HEK293 (cell line): Measurements from ENCODE around the gene ASPSCR1.

ENCODE experiments used
- CTCF ChIA-PET: fragments of 350-600 bp; formaldehyde crosslinking; extraction: SDS; loops from one replicate; lab custom pipeline; 2021; ENCODE audit warnings: antibody characterized with exemption; lab: Yijun Ruan, JAX
- POLR2A ChIA-PET: fragments of 300-600 bp; formaldehyde crosslinking; extraction: SDS; loops from one replicate; lab custom pipeline; 2020; ENCODE audit warnings: antibody characterized with exemption, inconsistent platforms; lab: Yijun Ruan, JAX
- H3K27ac ChIP-seq: fragments of 200-500 bp; sonication (Bioruptor generic); 2 replicates; pipeline ENCODE4 v1.5.1; 2014; ENCODE audit warnings: low read depth, low read length, control low read depth, inconsistent platforms; ENCODE audit errors: extremely low read depth
- H3K36me3 ChIP-seq, 2 experiments: fragments of 200-500 bp in 1 of 2; sonication (Bioruptor generic) in 1 of 2; 1 replicate in 1 of 2; 2 replicates in 1 of 2; pipeline ENCODE4 v1.5.1; 2014 to 2017; ENCODE audit warnings: inconsistent platforms in 2 of 2, low read length in 2 of 2; ENCODE audit not compliant: control insufficient read depth in 2 of 2, insufficient read depth in 1 of 2
- H3K4me1 ChIP-seq: fragments of 200-500 bp; sonication (Bioruptor generic); 2 replicates; pipeline ENCODE4 v1.5.1; 2014; ENCODE audit warnings: mild to moderate bottlenecking, low read length, inconsistent platforms; ENCODE audit not compliant: control insufficient read depth, insufficient read depth
- H3K4me3 ChIP-seq: 2 replicates; pipeline ENCODE4 v1.5.1; 2011; ENCODE audit warnings: low read depth, mild to moderate bottlenecking, control low read depth, low read length, moderate library complexity
- H3K9me3 ChIP-seq: fragments of 200-500 bp; sonication (Bioruptor generic); 2 replicates; pipeline ENCODE4 v1.5.1; 2014; ENCODE audit warnings: low read depth, low read length, inconsistent platforms; ENCODE audit not compliant: control insufficient read depth, insufficient read depth
- HOXD13 ChIP-seq: sonication (generic); formaldehyde crosslinking; IDR thresholded peaks from 2 replicates; pipeline ENCODE4 v1.8.0; 2022; ENCODE audit warnings: missing genetic modification reagents, borderline replicate concordance
- KLF9 ChIP-seq: fragments of 450-650 bp; formaldehyde crosslinking; IDR thresholded peaks from 2 replicates; pipeline ENCODE4 v1.5.1; 2016; ENCODE audit warnings: missing biosample characterization, missing genetic modification characterization, low read depth
- REPIN1 ChIP-seq: fragments of 450-650 bp; formaldehyde crosslinking; IDR thresholded peaks from 2 replicates; pipeline ENCODE4 v1.5.1; 2017; ENCODE audit warnings: missing biosample characterization, missing genetic modification characterization, low read depth
- SCRT1 ChIP-seq: fragments of 450-650 bp; formaldehyde crosslinking; IDR thresholded peaks from 2 replicates; pipeline ENCODE4 v1.5.1; 2016; ENCODE audit warnings: missing biosample characterization, missing genetic modification characterization, borderline replicate concordance
- SCRT2 ChIP-seq: fragments of 450-650 bp; formaldehyde crosslinking; IDR thresholded peaks from 2 replicates; pipeline ENCODE4 v1.5.1; 2016; ENCODE audit warnings: missing biosample characterization, missing genetic modification characterization
- SP2 ChIP-seq: fragments of 450-650 bp; formaldehyde crosslinking; IDR thresholded peaks from 2 replicates; pipeline ENCODE4 v1.5.1; 2016; ENCODE audit warnings: missing biosample characterization, missing genetic modification characterization
- ZBTB21 ChIP-seq: fragments of 450-650 bp; formaldehyde crosslinking; IDR thresholded peaks from 2 replicates; pipeline ENCODE4 v1.5.1; 2017; ENCODE audit warnings: missing biosample characterization, missing genetic modification characterization
- ZFP3 ChIP-seq: fragments of 450-650 bp; formaldehyde crosslinking; IDR thresholded peaks from 2 replicates; pipeline ENCODE4 v1.5.1; 2016; ENCODE audit warnings: low read depth, missing biosample characterization, missing genetic modification characterization
- ZNF19 ChIP-seq: fragments of 450-650 bp; formaldehyde crosslinking; IDR thresholded peaks from 2 replicates; pipeline ENCODE4; 2016; ENCODE audit warnings: missing biosample characterization, missing genetic modification characterization, low read depth
- ZNF354C ChIP-seq: fragments of 450-650 bp; formaldehyde crosslinking; IDR thresholded peaks from 2 replicates; pipeline ENCODE4 v1.5.1; 2016; ENCODE audit warnings: missing biosample characterization, missing genetic modification characterization, low read depth, borderline replicate concordance
- ZNF473 ChIP-seq: fragments of 450-650 bp; formaldehyde crosslinking; IDR thresholded peaks from 2 replicates; pipeline ENCODE4 v1.5.1; 2017; ENCODE audit warnings: missing biosample characterization, missing genetic modification characterization
- ZNF518A ChIP-seq: fragments of 450-650 bp; formaldehyde crosslinking; conservative IDR thresholded peaks from 2 replicates; pipeline ENCODE4 v1.5.1; 2016; ENCODE audit warnings: low read depth, missing biosample characterization, missing genetic modification characterization
- ZNF621 ChIP-seq: fragments of 450-650 bp; formaldehyde crosslinking; IDR thresholded peaks from 2 replicates; pipeline ENCODE4 v1.5.1; 2017; ENCODE audit warnings: missing biosample characterization, missing genetic modification characterization
- ZNF645 ChIP-seq: fragments of 450-650 bp; formaldehyde crosslinking; IDR thresholded peaks from 2 replicates; pipeline ENCODE4; 2016; ENCODE audit warnings: missing biosample characterization, missing genetic modification characterization
- ZNF747 ChIP-seq: fragments of 450-650 bp; formaldehyde crosslinking; IDR thresholded peaks from 2 replicates; pipeline ENCODE4 v1.5.1; 2016; ENCODE audit warnings: missing biosample characterization, missing genetic modification characterization
- ZNF777 ChIP-seq: fragments of 450-650 bp; formaldehyde crosslinking; IDR thresholded peaks from 2 replicates; pipeline ENCODE4 v1.5.1; 2017; ENCODE audit warnings: missing biosample characterization, missing genetic modification characterization, borderline replicate concordance
- ZNF792 ChIP-seq: fragments of 450-650 bp; formaldehyde crosslinking; IDR thresholded peaks from 2 replicates; pipeline ENCODE4 v1.5.1; 2016; ENCODE audit warnings: missing biosample characterization, missing genetic modification characterization
- TF ChIP-seq, protein P1 (sequence below): sonication (generic); formaldehyde crosslinking; IDR thresholded peaks from 2 replicates; pipeline ENCODE4 v1.8.1; 2022; ENCODE audit warnings: mild to moderate bottlenecking, moderate library complexity, missing genetic modification reagents
- TF ChIP-seq, protein P2 (sequence below): fragments of 450-650 bp; formaldehyde crosslinking; IDR thresholded peaks from 2 replicates; pipeline ENCODE4 v1.5.1; 2016; ENCODE audit warnings: missing biosample characterization, missing genetic modification characterization
- TF ChIP-seq, protein P3 (sequence below): fragments of 450-650 bp; formaldehyde crosslinking; IDR thresholded peaks from 2 replicates; pipeline ENCODE4 v1.5.1; 2016; ENCODE audit warnings: missing biosample characterization, missing genetic modification characterization

ASPSCR1 gene

GRCh38 chr17:82059272-82060000, 82.0 kb downstream of the ASPSCR1 start:
- CTCF ChIA-PET: interaction anchor here (0.6 kb wide), 1 partner anchor 39 kb away, joined by 3 read pairs; no protein-coding TSS in a partner anchor
- H3K27ac ChIP-seq: peak overlapping the region; percentile 47
- POLR2A ChIA-PET: interaction anchor here (0.8 to 14.2 kb wide), 11 partner anchors 9 to 32 kb away, joined by 3 to 96 read pairs (median 4); partner anchors contain the start of genes DCXR and RAC3
- H3K36me3 ChIP-seq: peaks cover 3 to 99% of the 10 kb centered on the region in 2 experiments; a peak in 2 of 3 replicates
- no peak overlapping the region for H3K4me3 ChIP-seq
- no peaks in the 10 kb centered on the region for H3K9me3 ChIP-seq
- H3K4me1 ChIP-seq: 0 out of 2 replicates have a peak, but pooled peaks cover 5% of the 10 kb centered on the region
- TF ChIP-seq ZFP3: no peak
- TF ChIP-seq, protein P1, sequence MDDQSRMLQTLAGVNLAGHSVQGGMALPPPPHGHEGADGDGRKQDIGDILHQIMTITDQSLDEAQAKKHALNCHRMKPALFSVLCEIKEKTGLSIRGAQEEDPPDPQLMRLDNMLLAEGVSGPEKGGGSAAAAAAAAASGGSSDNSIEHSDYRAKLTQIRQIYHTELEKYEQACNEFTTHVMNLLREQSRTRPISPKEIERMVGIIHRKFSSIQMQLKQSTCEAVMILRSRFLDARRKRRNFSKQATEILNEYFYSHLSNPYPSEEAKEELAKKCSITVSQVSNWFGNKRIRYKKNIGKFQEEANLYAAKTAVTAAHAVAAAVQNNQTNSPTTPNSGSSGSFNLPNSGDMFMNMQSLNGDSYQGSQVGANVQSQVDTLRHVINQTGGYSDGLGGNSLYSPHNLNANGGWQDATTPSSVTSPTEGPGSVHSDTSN (CRISPR knock-in tag): 0 out of 2 replicates have a peak, but pooled peaks have one; percentile 38
- TF ChIP-seq ZNF747: no peak
- no peak for TF ChIP-seq ZNF354C (tag by site-specific recombination)
- TF ChIP-seq, protein P2, sequence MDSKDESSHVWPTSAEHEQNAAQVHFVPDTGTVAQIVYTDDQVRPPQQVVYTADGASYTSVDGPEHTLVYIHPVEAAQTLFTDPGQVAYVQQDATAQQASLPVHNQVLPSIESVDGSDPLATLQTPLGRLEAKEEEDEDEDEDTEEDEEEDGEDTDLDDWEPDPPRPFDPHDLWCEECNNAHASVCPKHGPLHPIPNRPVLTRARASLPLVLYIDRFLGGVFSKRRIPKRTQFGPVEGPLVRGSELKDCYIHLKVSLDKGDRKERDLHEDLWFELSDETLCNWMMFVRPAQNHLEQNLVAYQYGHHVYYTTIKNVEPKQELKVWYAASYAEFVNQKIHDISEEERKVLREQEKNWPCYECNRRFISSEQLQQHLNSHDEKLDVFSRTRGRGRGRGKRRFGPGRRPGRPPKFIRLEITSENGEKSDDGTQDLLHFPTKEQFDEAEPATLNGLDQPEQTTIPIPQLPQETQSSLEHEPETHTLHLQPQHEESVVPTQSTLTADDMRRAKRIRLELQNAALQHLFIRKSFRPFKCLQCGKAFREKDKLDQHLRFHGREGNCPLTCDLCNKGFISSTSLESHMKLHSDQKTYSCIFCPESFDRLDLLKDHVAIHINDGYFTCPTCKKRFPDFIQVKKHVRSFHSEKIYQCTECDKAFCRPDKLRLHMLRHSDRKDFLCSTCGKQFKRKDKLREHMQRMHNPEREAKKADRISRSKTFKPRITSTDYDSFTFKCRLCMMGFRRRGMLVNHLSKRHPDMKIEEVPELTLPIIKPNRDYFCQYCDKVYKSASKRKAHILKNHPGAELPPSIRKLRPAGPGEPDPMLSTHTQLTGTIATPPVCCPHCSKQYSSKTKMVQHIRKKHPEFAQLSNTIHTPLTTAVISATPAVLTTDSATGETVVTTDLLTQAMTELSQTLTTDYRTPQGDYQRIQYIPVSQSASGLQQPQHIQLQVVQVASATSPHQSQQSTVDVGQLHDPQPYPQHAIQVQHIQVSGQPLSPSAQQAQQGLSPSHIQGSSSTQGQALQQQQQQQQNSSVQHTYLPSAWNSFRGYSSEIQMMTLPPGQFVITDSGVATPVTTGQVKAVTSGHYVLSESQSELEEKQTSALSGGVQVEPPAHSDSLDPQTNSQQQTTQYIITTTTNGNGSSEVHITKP (tag by site-specific recombination): 0 out of 2 replicates have a peak, but pooled peaks have one; percentile 18
- TF ChIP-seq SP2 (tag by site-specific recombination): no peak
- TF ChIP-seq HOXD13: no peak
- no peak for TF ChIP-seq REPIN1 (tag by site-specific recombination)
- no peak for TF ChIP-seq ZNF645 (tag by site-specific recombination)
- peak; percentile 96 for TF ChIP-seq SCRT2
- no peak for TF ChIP-seq ZBTB21 (tag by site-specific recombination)
- no peak for TF ChIP-seq ZNF518A (tag by site-specific recombination)
- TF ChIP-seq KLF9 (tag by site-specific recombination): no peak
- TF ChIP-seq SCRT1: peak; percentile 88
- no peak for TF ChIP-seq ZNF621 (tag by site-specific recombination)
- no peak for TF ChIP-seq ZNF19 (tag by site-specific recombination)
- TF ChIP-seq ZNF473: no peak
- no peak for TF ChIP-seq ZNF792 (tag by site-specific recombination)
- no peak for TF ChIP-seq ZNF777 (tag by site-specific recombination)
- TF ChIP-seq, protein P3, sequence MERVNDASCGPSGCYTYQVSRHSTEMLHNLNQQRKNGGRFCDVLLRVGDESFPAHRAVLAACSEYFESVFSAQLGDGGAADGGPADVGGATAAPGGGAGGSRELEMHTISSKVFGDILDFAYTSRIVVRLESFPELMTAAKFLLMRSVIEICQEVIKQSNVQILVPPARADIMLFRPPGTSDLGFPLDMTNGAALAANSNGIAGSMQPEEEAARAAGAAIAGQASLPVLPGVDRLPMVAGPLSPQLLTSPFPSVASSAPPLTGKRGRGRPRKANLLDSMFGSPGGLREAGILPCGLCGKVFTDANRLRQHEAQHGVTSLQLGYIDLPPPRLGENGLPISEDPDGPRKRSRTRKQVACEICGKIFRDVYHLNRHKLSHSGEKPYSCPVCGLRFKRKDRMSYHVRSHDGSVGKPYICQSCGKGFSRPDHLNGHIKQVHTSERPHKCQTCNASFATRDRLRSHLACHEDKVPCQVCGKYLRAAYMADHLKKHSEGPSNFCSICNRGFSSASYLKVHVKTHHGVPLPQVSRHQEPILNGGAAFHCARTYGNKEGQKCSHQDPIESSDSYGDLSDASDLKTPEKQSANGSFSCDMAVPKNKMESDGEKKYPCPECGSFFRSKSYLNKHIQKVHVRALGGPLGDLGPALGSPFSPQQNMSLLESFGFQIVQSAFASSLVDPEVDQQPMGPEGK (tag by site-specific recombination): 0 out of 2 replicates have a peak, but pooled peaks have one; percentile 2
